K562 (cell line): ENCODE measurements around the gene FOXN3. TPM values are rescaled to one million over a fixed set of nuclear protein-coding genes. Genes with fewer than 3 reads are reported as not detected.

Experiments used
- ATAC-seq: fragments of 200-7000 bp; cut with Tn5 transposase; 3 replicates; pipeline ENCODE4 v1.9.1; 2020; ENCODE audit warnings: moderate library complexity
- BruUV-seq: library from RNA; stranded (reverse); fragments of 400-500 nt; replicated peaks from 2 replicates; lab custom pipeline; 2021; lab: Mats Ljungman, UMichigan
- CTCF ChIA-PET: fragments of 300-600 bp; formaldehyde crosslinking; extraction: SDS; loops from one replicate; lab custom pipeline; 2021; ENCODE audit warnings: low intra/inter-chr PET ratio; lab: Yijun Ruan, JAX
- POLR2A ChIA-PET: fragments of 300-600, 350-650 bp; sonication (Branson Sonifier 250); formaldehyde crosslinking; extraction: SDS; loops from one replicate; lab custom pipeline; 2021; ENCODE audit warnings: antibody characterized with exemption, inconsistent platforms; lab: Yijun Ruan, JAX
- DNase-seq, 4 experiments: peaks; one replicate each; pipeline versions ENCODE4 v3.0.0 to v3.0.0-alpha.2; 2011 to 2018; ENCODE audit warnings: low spot score in 3 of 4, mixed read lengths in 3 of 4; ENCODE audit errors: extremely low read depth in 1 of 4
- FAIRE-seq: peaks from 2 replicates; lab custom pipeline; 2011; peaks lifted over from hg19 to GRCh38; lab: Jason Lieb, UNC
- H2AFZ ChIP-seq: 2 replicates; pipeline ENCODE4 v1.6.0; 2011; ENCODE audit warnings: low read depth, low read length, control low read depth, inconsistent platforms
- H3K27ac ChIP-seq: fragments of 200-600 bp; 3 replicates; pipeline ENCODE4 v1.8.0; 2011; ENCODE audit warnings: low read depth, mild to moderate bottlenecking, control low read depth, inconsistent platforms, low read length, moderate library complexity, mixed read lengths; ENCODE audit errors: extremely low read depth
- H3K27me3 ChIP-seq, 2 experiments: fragments of 300-600 bp in 1 of 2; 2 replicates in 1 of 2; 3 replicates in 1 of 2; pipeline versions ENCODE4 v1.6.0 to v1.8.0; 2011; ENCODE audit warnings: inconsistent platforms in 2 of 2, low read length in 2 of 2, mild to moderate bottlenecking in 1 of 2, mixed read lengths in 1 of 2, moderate library complexity in 1 of 2; ENCODE audit not compliant: control insufficient read depth in 2 of 2, insufficient read depth in 2 of 2
- H3K36me3 ChIP-seq: fragments of 300-600 bp; 3 replicates; pipeline ENCODE4 v1.8.0; 2011; ENCODE audit warnings: mild to moderate bottlenecking, low read length, inconsistent platforms; ENCODE audit not compliant: control insufficient read depth, insufficient read depth
- H3K4me1 ChIP-seq, 2 experiments: fragments of 200-600 bp in 1 of 2; replicated peaks in 1 of 2; 2 replicates in 1 of 2; 3 replicates in 1 of 2; pipeline versions ENCODE4 v1.5.1 to v1.8.0; 2011; ENCODE audit warnings: inconsistent platforms in 2 of 2, low read length in 2 of 2, mild to moderate bottlenecking in 1 of 2, mixed read lengths in 1 of 2, moderate library complexity in 1 of 2; ENCODE audit not compliant: control insufficient read depth in 2 of 2, insufficient read depth in 2 of 2
- H3K4me2 ChIP-seq: 2 replicates; pipeline ENCODE4 v1.6.1; 2011; ENCODE audit warnings: low read length, control low read depth, inconsistent platforms, mixed read lengths; ENCODE audit not compliant: insufficient read depth
- H3K4me3 ChIP-seq: fragments of 200-600 bp; sonication (generic), shearing (Covaris generic); 2 replicates; pipeline ENCODE4 v1.5.1; 2016; ENCODE audit warnings: control low read depth, inconsistent platforms
- H3K79me2 ChIP-seq: fragments of 200-600 bp; 3 replicates; pipeline ENCODE4 v1.8.0; 2011; ENCODE audit warnings: low read length, inconsistent platforms; ENCODE audit not compliant: control insufficient read depth, insufficient read depth
- H3K9ac ChIP-seq, 2 experiments: 2 replicates each; pipeline versions ENCODE4 v1.6.0 to v1.6.1; 2011; ENCODE audit warnings: low read depth in 2 of 2, low read length in 2 of 2, control low read depth in 1 of 2, inconsistent platforms in 1 of 2, mild to moderate bottlenecking in 1 of 2, mixed read lengths in 1 of 2; ENCODE audit not compliant: insufficient read depth in 1 of 2
- H3K9me1 ChIP-seq: one replicate; pipeline ENCODE4 v1.6.0; 2011; ENCODE audit warnings: inconsistent platforms, mild to moderate bottlenecking, low read length, moderate library complexity; ENCODE audit not compliant: control insufficient read depth, insufficient read depth
- H3K9me3 ChIP-seq: replicated peaks from 2 replicates; pipeline ENCODE4 v1.5.1; 2011; ENCODE audit warnings: low read depth, low read length, inconsistent platforms; ENCODE audit not compliant: control insufficient read depth, insufficient read depth
- H4K20me1 ChIP-seq: replicated peaks from 2 replicates; pipeline ENCODE4 v1.6.1; 2011; ENCODE audit warnings: low read length, inconsistent platforms, mixed read lengths; ENCODE audit not compliant: control insufficient read depth, insufficient read depth
- ATF1 ChIP-seq, 2 experiments: fragments of 450-650 bp in 1 of 2; IDR thresholded peaks; 2 replicates each; pipeline ENCODE4 v1.6.1; 2016; ENCODE audit warnings: missing compliant biosample characterization in 1 of 2, missing genetic modification characterization in 1 of 2
- BACH1 ChIP-seq: fragments of 200-800 bp; sonication (Bioruptor generic); IDR thresholded peaks from 2 replicates; pipeline ENCODE4 v1.6.1; 2016; ENCODE audit warnings: missing genetic modification characterization, missing compliant biosample characterization
- CEBPZ ChIP-seq: fragments of 150-350 bp; IDR thresholded peaks from 2 replicates; pipeline ENCODE4 v1.6.1; 2014; ENCODE audit warnings: low read depth, mild to moderate bottlenecking, low read length, borderline replicate concordance
- ESRRB ChIP-seq: fragments of 250-450 bp; sonication (Bioruptor Pico); IDR thresholded peaks from 2 replicates; pipeline ENCODE4 v1.5.0; 2020; ENCODE audit warnings: mild to moderate bottlenecking, moderate library complexity, borderline replicate concordance
- MCM3 ChIP-seq: fragments of 450-650 bp; IDR thresholded peaks from 2 replicates; pipeline ENCODE4 v1.6.1; 2016
- PHTF2 ChIP-seq: fragments of 250-450 bp; sonication (Bioruptor Pico); IDR thresholded peaks from 2 replicates; pipeline ENCODE4 v1.5.0; 2021; ENCODE audit warnings: mild to moderate bottlenecking
- TEAD4 ChIP-seq, 2 experiments: sonication (generic) in 1 of 2; formaldehyde crosslinking in 1 of 2; IDR thresholded peaks; 2 replicates each; pipeline versions ENCODE4 v1.6.1 to v1.8.0; 2012 to 2022; ENCODE audit warnings: borderline replicate concordance in 1 of 2, inconsistent platforms in 1 of 2, low read length in 1 of 2, mild to moderate bottlenecking in 1 of 2, missing genetic modification reagents in 1 of 2
- THAP7 ChIP-seq: fragments of 250-450 bp; sonication (Bioruptor Pico); IDR thresholded peaks from 2 replicates; pipeline ENCODE4 v1.5.0; 2021
- WGBS: fragments of 100-300 bp; shearing (Covaris generic); methylation state at CpG from one replicate; pipeline ENCODE4 v1.1.6; 2016; ENCODE audit warnings: low coverage, mixed read lengths; ENCODE audit not compliant: insufficient coverage; ENCODE audit errors: missing lambda C conversion rate; 5-methylcytosine and 5-hydroxymethylcytosine counted together
- in situ Hi-C: fragments of 300-500 bp; cut with MboI; formaldehyde crosslinking; loops from 4 replicates; pipeline ENCODE4 v1.15.0; 2018; ENCODE audit warnings: inconsistent platforms, mixed read lengths
- intact Hi-C: fragments of 100-400 bp; cut with micrococcal nuclease; formaldehyde crosslinking; loops from 2 replicates; pipeline ENCODE4 v1.14.2; 2022
- polyA plus RNA-seq, 8 experiments: library from polyadenylated mRNA; depleted of rRNA in 4 of 8; stranded (reverse) in 5 of 8; unstranded in 3 of 8; fragments of >200 nt; fragmentation: Nextera tagmentation in 2 of 8; fragmentation: Illumina TruSeq in 1 of 8; extraction: Ambion mirVana in 2 of 8; extraction: Trizol in 1 of 8; gene quantifications; 2 replicates each; pipeline versions ENCODE4 v1.2.1 to v1.2.3, GENCODE V29; 2011 to 2014; ENCODE audit warnings: inconsistent platforms in 1 of 8, missing spikeins in 1 of 8
- total RNA-seq, 7 experiments: library from RNA; depleted of rRNA in 6 of 7; stranded (reverse); fragments of >200 nt in 6 of 7; fragmentation: Illumina TruSeq in 2 of 7; extraction: Trizol in 2 of 7; gene quantifications; 2 replicates each; pipeline versions ENCODE4 v1.2.1 to v1.2.3, GENCODE V29; 2011 to 2021; ENCODE audit warnings: low replicate concordance in 1 of 7

FOXN3 gene
- total and polyA plus RNA-seq, 9 of the 15 experiments (the other 6 are each of a cell fraction or from before 2014, with no cell fraction given) = 0.07 to 1.3 (median 0.40) TPM

- TF ChIP-seq THAP7 = no peak
- no peak for TF ChIP-seq BACH1 (tag)
- no peak for TF ChIP-seq TEAD4 (IDR thresholded peaks at IDR 0.05; ENCODE audit: low read length)
- TF ChIP-seq TEAD4 (CRISPR knock-in tag; IDR thresholded peaks at IDR 0.05; ENCODE audit: borderline replicate concordance) = no peak
- no peak for TF ChIP-seq PHTF2 (CRISPR knock-in tag)
- no peak for TF ChIP-seq ESRRB
- no peak for TF ChIP-seq ATF1 (CRISPR knock-in tag; IDR thresholded peaks at IDR 0.05)
- no peak for TF ChIP-seq ATF1 (tag; IDR thresholded peaks at IDR 0.05)
Observed at GRCh38 chr14:89407856-89408255, 9.2 kb downstream of the FOXN3 start (continued).

- no peaks in the 10 kb centered on the region for H4K20me1 ChIP-seq
- no peak overlapping the region for H3K4me2 ChIP-seq
Observed at GRCh38 chr14:89406941-89407340, 10.1 kb downstream of the FOXN3 start.

More at GRCh38 chr14:89406941-89407340, 10.1 kb downstream of the FOXN3 start:
- ChIA-PET CTCF (no interaction called here), POLR2A (no interaction called here)
- peaks cover 0 to 4% of the 10 kb centered on the region in 2 experiments; a peak in 1 of 5 replicates for H3K27me3 ChIP-seq
- no peaks in the 10 kb centered on the region for H3K9me3 ChIP-seq
- H3K4me3 ChIP-seq = no peak overlapping the region
- H2AFZ ChIP-seq = no peak overlapping the region
- no TSS peak for BruUV-seq
- no peaks in the 10 kb centered on the region for H3K4me1 ChIP-seq
- H3K9me1 ChIP-seq = no peaks in the 10 kb centered on the region
- no peak overlapping the region for H3K9ac ChIP-seq
- no peak for DNase-seq
- no peak for ATAC-seq
- in situ Hi-C loops = no loop called here
- no peaks in the 10 kb centered on the region for H3K36me3 ChIP-seq
- no peaks in the 10 kb centered on the region for H3K79me2 ChIP-seq
- no peak for TF ChIP-seq CEBPZ
- TF ChIP-seq MCM3 = no peak
- WGBS = 0% methylated on average over 3 of the region's 4 CpGs
- no peak overlapping the region for H3K27ac ChIP-seq
- intact Hi-C loops = no loop called here
- no peak for FAIRE-seq
